Stomach smooth muscle (tissue), 2 donors: Measurements from ENCODE around the gene KRT38.
"Not testable (repeated sequence)": the region's sequence is repeated elsewhere in the genome, so short reads cannot be mapped to it uniquely, and the experiment has no call there.

Experiments
- H3K27ac ChIP-seq: one replicate; pipeline ENCODE4 v1.7.0; 2013; ENCODE audit warnings: mild to moderate bottlenecking, low read length, inconsistent platforms
- H3K27me3 ChIP-seq, 2 donors: one replicate each; pipeline ENCODE4 v1.7.0; 2013; ENCODE audit warnings: low read length in 2 of 2; ENCODE audit not compliant: insufficient read depth in 2 of 2, control insufficient read depth in 1 of 2
- H3K36me3 ChIP-seq, 2 donors: one replicate each; pipeline ENCODE4 v1.7.0; 2013; ENCODE audit warnings: low read length in 2 of 2; ENCODE audit not compliant: control insufficient read depth in 2 of 2, insufficient read depth in 2 of 2
- H3K4me1 ChIP-seq: one replicate; pipeline ENCODE4 v1.7.0; 2013; ENCODE audit warnings: low read length; ENCODE audit not compliant: control insufficient read depth, insufficient read depth
- H3K4me3 ChIP-seq, 2 donors: one replicate each; pipeline ENCODE4 v1.7.0; 2013; ENCODE audit warnings: low read length in 2 of 2
- H3K9ac ChIP-seq, 2 donors: one replicate each; pipeline ENCODE4 v1.7.0; 2013; ENCODE audit warnings: low read length in 2 of 2, mild to moderate bottlenecking in 1 of 2
- H3K9me3 ChIP-seq, 2 donors: one replicate each; pipeline ENCODE4 v1.7.0; 2013; ENCODE audit warnings: low read length in 2 of 2; ENCODE audit not compliant: control insufficient read depth in 2 of 2
- donor health status: healthy.
- donor health status: Pancreatic carcinoma.

Gene KRT38

DNA sequence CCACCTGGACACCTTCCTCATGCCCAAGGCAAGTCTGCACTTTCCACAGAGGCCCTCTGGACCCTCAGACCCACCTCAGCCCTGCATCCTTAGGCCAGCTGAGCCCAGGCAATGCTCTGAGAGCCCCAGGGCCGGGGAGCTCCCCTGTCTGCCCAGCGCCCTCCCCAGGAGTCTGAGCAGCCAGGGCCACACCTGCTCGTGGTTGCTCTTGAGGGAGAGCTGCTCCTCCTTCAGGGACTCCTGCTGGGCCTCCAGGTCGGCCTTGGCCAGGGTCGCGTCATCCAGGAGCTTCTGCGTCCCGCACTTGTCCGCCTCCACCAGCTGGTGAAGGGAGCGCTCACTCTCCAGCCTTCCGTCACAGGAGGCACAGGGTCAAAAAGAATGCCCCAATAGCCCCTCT is 18.2 kb downstream of the KRT38 start:
- H3K9ac ChIP-seq, H3K27ac ChIP-seq: not testable (repeated sequence)

DNA sequence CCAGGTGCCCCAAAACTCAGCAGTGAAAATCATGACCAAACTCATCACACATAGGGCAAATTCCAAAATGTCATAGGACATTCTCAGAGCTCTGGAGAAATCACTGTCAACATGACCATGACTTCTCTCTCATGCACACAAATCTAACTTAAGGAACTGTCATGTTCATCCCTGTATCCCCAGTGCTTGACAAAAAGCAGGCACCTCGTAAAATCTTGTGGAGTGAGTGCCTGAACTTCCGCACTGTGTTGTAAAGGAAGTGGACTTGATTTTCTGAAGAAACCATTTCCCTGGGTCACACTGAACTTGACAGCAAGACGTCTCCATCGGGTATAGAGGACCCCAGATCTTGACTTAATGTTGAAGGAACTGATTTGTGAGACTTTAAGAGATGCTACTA is 19.2 kb downstream of the KRT38 start:
- Histone ChIP-seq H3K36me3 (no peaks in the 10 kb centered on the region), H3K4me1 (no peaks in the 10 kb centered on the region), H3K9ac (no peak overlapping the region), H3K27ac (no peak overlapping the region), H3K9me3 (no peaks in the 10 kb centered on the region), H3K4me3 (no peak overlapping the region), H3K27me3 (no peaks in the 10 kb centered on the region)

More for the DNA sequence above, 18.2 kb downstream of the KRT38 start:
- not testable (repeated sequence) for H3K36me3 ChIP-seq, H3K4me1 ChIP-seq, H3K27me3 ChIP-seq, H3K4me3 ChIP-seq, H3K9me3 ChIP-seq

DNA sequence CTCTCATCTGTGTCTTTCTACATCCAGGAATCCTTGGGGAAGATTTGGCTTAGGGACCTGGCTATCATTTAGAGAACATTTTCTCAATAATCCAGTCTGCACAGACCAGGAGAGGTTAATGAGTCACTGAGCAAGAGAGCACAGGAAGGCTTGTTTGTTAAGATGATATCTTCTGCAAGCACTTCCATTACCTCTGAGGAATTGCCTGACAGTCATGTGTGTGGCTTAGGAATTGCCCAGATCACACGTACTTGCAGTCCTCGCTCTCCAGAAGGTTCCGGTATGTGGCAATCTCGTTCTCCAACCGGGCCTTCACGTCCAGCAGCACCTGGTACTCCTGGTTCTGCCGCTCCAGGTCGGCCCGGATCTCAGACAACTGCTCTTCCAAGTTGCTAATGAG is 19.7 kb downstream of the KRT38 start:
- no peak overlapping the region for H3K9ac ChIP-seq

DNA sequence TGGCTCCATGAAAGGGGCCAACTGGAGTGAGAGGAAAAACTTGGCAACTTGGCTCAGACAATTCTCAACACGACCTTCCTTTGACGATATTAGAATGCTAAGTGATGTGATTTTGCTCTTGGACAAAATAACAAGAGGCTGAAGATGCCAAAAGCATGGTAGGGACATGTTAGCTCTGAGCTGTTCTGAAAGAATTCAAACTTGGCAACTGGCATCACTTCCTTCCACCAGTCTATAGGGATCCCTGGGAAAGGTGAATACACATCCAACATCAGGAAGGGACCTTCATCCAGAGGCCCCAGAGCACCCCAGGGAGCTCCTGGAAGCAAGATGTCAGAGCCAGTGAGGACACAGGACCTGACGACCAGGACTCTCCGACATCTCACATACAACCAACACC is 20.6 kb downstream of the KRT38 start:
- Histone ChIP-seq H3K4me3 (no peak overlapping the region), H3K27me3 (no peaks in the 10 kb centered on the region), H3K9me3 (no peaks in the 10 kb centered on the region), H3K36me3 (no peaks in the 10 kb centered on the region), H3K9ac (no peak overlapping the region), H3K27ac (no peak overlapping the region), H3K4me1 (no peaks in the 10 kb centered on the region)

More for the DNA sequence above, 19.7 kb downstream of the KRT38 start:
- Histone ChIP-seq H3K4me1 (no peaks in the 10 kb centered on the region), H3K27me3 (no peaks in the 10 kb centered on the region), H3K36me3 (no peaks in the 10 kb centered on the region), H3K4me3 (no peak overlapping the region), H3K9me3 (no peaks in the 10 kb centered on the region), H3K27ac (no peak overlapping the region)

DNA sequence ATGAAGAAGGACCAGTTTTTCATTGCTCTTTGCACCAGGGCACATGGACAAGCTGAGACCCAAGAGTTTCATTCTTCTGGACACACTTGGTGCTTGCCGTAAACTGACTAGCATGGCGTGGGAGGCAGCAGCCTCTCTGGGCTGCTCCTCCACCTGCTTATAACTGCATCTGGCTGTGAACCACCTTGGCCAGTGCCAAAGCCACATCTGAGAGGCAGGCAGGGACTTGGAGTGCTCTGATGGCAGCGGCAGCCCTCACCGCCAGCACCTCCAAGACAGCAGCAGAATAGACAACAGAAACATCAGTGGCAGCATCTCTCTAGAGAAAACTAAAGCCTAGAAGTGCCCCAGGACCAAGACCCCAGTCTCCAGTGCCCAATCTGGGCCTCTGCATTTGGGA is 21.1 kb downstream of the KRT38 start:
- H3K27ac ChIP-seq: no peak overlapping the region
- H3K27me3 ChIP-seq: no peaks in the 10 kb centered on the region
- no peaks in the 10 kb centered on the region for H3K36me3 ChIP-seq
- no peak overlapping the region for H3K9ac ChIP-seq
- H3K9me3 ChIP-seq: no peaks in the 10 kb centered on the region
- H3K4me3 ChIP-seq: no peak overlapping the region
- H3K4me1 ChIP-seq: no peaks in the 10 kb centered on the region

DNA sequence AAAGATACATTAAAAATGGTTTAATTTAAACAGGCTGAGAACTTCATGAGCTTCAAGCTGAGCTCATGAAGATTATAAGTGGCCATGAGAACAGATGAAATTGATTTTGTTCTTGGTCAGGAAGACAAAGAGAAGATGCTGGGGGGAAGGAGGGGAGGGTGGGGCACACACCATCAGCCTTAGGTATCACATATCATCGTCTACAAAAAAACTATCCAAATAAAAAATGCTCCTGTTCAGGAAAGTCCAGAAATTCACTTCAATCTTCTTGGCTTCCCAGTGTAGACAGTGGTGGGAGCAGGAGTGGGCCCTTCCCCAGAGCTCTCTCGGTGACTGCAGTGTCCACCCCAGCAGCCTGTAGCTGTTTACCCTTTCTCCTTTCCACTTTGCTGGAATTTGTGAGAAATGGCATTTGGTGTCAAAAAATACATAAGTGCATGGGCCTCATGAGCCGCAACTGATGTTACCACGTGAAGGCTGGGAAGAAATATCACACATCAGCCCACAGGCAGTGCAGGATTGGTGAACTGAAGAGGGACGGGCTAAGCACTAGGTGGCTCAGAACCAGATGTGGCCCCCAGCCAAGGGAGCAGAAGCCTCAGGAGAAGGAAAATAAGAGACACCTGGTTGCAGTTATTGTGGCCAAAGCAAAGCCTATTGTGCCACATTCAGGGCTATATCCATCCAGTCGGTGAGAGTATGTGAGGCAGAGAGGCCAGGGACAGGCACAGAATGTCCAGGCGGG is 22.5 kb downstream of the KRT38 start:
- H3K4me3 ChIP-seq: no peak overlapping the region
- H3K36me3 ChIP-seq: no peaks in the 10 kb centered on the region
- H3K9me3 ChIP-seq: no peaks in the 10 kb centered on the region
- no peaks in the 10 kb centered on the region for H3K4me1 ChIP-seq
- no peaks in the 10 kb centered on the region for H3K27me3 ChIP-seq
- H3K9ac ChIP-seq: no peak overlapping the region
- no peak overlapping the region for H3K27ac ChIP-seq

DNA sequence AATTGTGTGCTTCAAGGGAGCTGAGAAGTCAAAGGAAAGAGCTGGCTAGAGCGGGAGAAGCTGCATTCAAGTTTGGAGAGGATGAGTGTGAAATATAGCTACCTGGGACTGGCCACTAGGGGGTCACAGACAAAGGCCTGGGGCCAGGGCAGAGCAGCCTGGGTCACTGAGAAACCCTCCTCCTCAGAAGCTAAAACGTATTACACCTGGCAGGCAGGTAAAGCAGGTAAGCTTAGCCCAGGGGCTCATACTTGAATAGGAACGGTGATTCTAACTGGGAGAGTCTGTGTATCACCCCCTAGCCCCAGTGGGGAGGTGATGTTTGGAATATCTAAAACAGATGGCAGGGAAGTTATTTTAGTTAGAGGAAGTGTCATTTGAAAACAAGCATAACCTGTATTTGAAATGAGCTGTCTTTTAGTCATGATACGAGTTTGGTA is 23.2 kb downstream of the KRT38 start:
- Histone ChIP-seq H3K27me3 (no peaks in the 10 kb centered on the region), H3K9me3 (no peaks in the 10 kb centered on the region), H3K27ac (no peak overlapping the region), H3K4me1 (no peaks in the 10 kb centered on the region), H3K9ac (no peak overlapping the region), H3K4me3 (no peak overlapping the region), H3K36me3 (no peaks in the 10 kb centered on the region)

DNA sequence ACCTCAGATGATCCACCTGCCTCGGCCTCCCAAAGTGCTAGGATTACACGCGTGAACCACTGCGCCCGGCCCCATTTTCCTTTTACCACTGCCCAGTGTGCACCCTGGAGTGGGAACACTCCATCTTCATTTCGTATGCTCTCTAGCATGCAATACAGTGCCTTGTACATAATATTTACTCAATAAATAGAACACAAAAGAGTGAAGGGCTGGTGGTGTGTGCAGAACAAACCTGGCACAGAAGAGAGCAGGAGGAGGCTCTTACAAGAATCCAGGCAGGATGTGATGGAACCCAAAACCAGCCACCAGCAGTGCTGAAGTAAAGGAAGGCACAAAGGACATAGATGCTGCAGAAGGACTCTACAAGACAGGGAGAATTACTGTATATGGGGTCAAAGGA is 23.7 kb downstream of the KRT38 start:
- Histone ChIP-seq H3K4me3 (no peak overlapping the region), H3K9me3 (no peaks in the 10 kb centered on the region), H3K36me3 (no peaks in the 10 kb centered on the region), H3K9ac (no peak overlapping the region), H3K27me3 (no peaks in the 10 kb centered on the region), H3K27ac (no peak overlapping the region), H3K4me1 (no peaks in the 10 kb centered on the region)

DNA sequence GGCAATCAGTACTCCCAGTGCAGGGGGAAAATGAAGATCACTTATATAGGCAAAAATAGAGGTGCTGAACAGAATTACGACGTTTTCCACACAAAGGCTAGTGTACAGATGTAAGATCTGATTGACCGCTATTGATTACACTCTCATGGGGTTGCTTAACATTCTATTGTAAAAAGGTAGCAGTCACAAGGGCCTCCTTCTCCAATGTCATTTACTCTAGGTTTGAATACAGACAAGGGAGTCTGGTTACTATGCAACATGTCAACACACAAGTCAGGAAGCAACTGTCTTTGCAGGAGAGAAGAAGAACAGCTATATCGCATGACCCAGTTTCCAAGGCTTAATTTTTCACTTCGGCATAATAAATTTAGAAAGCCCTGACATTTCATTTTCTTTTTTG is 24.3 kb downstream of the KRT38 start:
- Histone ChIP-seq H3K36me3 (no peaks in the 10 kb centered on the region), H3K27ac (no peak overlapping the region), H3K9ac (no peak overlapping the region), H3K4me1 (no peaks in the 10 kb centered on the region), H3K9me3 (no peaks in the 10 kb centered on the region), H3K4me3 (no peak overlapping the region), H3K27me3 (no peaks in the 10 kb centered on the region)

DNA sequence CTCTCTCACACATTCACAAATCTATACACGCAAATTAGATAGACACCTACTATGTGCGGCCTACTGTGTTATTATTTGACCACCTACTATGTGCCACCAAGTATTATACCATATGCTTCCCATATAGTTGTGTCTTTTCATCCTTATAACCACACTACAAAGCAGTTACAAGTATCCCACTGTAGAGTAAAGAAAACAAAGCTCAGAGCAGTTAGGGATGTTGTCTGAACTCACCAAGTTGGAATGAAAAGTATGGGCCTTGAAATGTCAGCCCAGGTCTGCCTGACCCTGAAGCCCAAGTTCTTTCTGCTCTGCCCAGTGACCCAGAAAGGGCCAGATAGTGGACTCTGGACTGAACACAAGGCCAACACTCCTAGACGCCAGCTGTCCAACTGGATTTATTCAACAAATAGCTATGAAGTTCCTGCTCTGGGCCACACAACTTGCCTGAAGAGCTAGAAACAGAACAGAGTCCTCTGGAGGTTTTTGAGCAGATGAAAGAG is 24.9 kb downstream of the KRT38 start:
- H3K27ac ChIP-seq: no peak overlapping the region
- no peaks in the 10 kb centered on the region for H3K27me3 ChIP-seq
- no peaks in the 10 kb centered on the region for H3K4me1 ChIP-seq
- no peaks in the 10 kb centered on the region for H3K9me3 ChIP-seq
- no peaks in the 10 kb centered on the region for H3K36me3 ChIP-seq
- H3K9ac ChIP-seq: no peak overlapping the region
- no peak overlapping the region for H3K4me3 ChIP-seq

DNA sequence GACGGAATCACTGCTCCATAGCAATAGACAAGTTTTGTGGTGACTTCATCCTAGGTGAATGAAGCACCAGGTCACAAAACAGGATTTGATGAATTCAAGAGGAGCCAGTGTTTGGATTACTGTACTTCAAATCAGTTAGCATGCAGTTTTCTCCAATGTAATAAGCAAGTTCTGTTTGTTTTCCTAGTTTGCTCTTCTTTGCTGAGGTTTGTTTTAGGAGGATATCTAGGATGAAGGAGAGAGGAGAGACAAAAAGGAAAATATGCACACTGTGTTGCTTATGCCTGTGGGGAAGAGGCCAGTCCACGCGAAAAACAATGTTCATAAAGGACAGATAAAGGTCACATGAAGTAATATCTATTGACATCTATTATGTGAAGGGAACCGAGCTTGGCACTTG is 25.4 kb downstream of the KRT38 start:
- H3K9me3 ChIP-seq: no peaks in the 10 kb centered on the region
- H3K27ac ChIP-seq: no peak overlapping the region
- H3K4me1 ChIP-seq: no peaks in the 10 kb centered on the region
- H3K9ac ChIP-seq: no peak overlapping the region
- H3K36me3 ChIP-seq: no peaks in the 10 kb centered on the region
- H3K4me3 ChIP-seq: no peak overlapping the region
- no peaks in the 10 kb centered on the region for H3K27me3 ChIP-seq
